NCI-H2227 treated with DMSO at 0.1 percent for 48 hours (cell line): Measurements from ENCODE around the gene NOS2.
A peak's percentile ranks its signal among the peaks of the same experiment; 100 is the strongest.
"Not testable (repeated sequence)": the region's sequence is repeated elsewhere in the genome, so short reads cannot be mapped to it uniquely, and the experiment has no call there.

Source experiments
- DNase-seq: peaks from one replicate; lab custom pipeline; 2025; lab: John Stamatoyannopoulos, UW

Gene NOS2

DNA sequence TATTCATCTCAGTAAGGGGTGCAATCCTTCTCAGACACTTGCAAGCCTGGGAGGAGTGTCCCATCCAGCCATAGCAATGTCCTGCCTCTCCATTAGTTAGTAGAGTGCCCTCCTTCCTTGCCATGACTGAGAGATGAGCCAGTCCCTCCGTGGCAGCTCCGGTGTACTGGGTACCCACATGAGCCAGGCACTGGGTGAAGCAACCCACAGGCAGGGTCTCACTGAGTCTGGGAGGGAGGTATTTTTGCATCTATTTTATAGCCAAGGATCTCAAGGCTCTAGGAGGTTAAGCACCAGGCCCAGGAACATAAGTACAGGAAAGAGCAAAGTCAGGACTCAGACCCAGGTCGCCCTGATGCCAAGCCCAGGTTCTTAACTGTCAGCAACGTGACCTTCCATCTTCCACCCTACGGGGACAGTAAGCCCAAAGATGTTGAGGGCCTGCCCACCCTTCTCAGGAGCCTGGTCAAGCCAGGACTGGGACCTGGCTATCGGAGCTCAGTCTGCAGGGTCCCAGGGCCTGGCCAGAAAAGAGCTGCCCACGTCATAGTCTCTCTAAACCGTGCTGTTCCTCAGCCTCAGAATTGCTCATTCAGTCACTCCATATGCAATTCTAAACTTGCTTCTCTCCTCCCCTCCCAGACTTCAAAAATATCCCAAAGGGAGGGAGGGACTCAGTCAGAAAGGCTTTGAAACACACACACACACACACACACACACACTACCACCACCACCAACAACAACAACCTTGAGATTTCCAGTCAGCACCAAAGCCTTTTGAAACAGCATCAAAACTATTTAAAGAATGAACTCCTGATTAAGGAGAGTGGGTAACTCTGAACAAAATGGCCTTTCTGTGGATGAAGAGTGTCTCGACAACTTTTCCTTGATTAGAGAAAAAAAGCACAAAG is 16.6 kb downstream of the NOS2 start:
- no peak for DNase-seq

DNA sequence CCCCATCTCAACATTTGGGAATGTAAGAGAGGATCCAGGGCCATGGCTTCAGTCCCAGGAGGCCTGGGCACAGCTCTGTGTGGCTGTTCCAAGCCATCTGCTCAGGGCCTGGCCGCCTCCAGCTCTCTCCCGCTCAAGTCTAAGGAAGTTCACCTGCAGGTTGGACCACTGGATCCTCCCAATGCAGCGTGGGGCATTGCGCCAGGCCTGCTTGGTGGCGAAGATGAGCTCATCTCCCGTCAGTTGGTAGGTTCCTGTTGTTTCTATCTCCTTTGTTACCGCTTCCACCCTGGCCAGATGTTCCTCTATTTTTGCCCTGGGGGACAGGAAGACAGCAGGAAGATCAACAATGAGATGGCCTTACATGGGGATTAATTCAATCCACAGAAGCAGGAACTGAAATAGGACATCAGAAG is 17.5 kb downstream of the NOS2 start:
- no peak for DNase-seq

DNA sequence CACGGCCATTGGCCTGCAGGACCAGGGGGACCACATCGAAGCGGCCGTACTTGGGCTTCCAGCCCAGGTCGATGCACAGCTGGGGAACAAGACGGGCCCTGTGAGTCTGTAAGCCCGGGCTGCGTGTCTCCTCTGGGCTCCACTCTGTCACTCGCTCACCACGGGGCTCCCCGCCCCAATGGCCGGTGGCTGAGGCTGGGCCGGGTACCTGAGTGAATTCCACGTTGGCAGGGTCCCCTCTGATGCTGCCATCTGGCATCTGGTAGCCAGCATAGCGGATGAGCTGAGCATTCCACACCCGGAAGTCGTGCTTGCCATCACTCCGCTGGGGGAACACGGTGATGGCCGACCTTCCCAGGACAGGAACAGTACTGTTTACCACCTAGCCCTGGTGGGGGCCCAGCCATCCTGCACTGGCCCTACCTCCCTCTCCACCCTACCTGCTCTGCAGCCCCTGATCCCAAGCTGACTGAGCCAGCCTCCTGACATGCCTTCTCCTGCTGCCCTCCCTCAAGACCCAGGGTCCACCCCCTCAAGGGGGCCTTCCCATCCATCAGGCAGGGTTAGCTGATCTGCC is 19.4 kb downstream of the NOS2 start:
- no peak for DNase-seq

- DNase-seq = no peak
These were observed 20.1 kb downstream of the NOS2 start for GRCh38 chr17:27780092-27780827.

DNA sequence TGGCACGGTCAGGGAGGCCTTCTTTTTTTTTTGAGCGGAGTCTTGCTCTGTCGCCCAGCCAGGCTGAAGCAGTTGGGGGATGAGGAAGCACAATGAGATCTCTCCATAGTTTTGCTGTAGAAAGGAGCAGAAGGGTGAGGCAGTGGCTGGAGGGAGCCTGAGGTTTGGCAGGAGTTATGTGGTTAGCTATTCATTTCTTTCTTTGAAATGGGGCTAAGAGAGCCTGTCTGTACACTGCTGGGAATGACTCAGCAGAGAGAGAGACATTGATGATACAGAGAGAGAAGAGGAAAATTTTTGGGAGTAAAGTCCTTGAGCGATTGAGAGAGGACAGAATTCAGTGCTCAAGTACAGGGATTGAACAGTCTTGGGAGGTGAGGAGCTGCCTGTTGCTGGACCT is 22.1 kb downstream of the NOS2 start:
- DNase-seq = no peak

- DNase-seq = no peak
These were observed 23.3 kb downstream of the NOS2 start for GRCh38 chr17:27776882-27777624.

GRCh38 chr17:27771586-27771985 is 28.7 kb downstream of the NOS2 start:
- no peak for DNase-seq

GRCh38 chr17:27770877-27771276 is 29.5 kb downstream of the NOS2 start:
- DNase-seq = no peak

GRCh38 chr17:27768858-27769410 is 31.4 kb downstream of the NOS2 start:
- DNase-seq = no peak

GRCh38 chr17:27766438-27766837 is 33.9 kb downstream of the NOS2 start:
- DNase-seq = no peak

- no peak for DNase-seq
These were observed 35.0 kb downstream of the NOS2 start for GRCh38 chr17:27765353-27765752.

GRCh38 chr17:27764589-27764988 is 35.7 kb downstream of the NOS2 start:
- no peak for DNase-seq

DNA sequence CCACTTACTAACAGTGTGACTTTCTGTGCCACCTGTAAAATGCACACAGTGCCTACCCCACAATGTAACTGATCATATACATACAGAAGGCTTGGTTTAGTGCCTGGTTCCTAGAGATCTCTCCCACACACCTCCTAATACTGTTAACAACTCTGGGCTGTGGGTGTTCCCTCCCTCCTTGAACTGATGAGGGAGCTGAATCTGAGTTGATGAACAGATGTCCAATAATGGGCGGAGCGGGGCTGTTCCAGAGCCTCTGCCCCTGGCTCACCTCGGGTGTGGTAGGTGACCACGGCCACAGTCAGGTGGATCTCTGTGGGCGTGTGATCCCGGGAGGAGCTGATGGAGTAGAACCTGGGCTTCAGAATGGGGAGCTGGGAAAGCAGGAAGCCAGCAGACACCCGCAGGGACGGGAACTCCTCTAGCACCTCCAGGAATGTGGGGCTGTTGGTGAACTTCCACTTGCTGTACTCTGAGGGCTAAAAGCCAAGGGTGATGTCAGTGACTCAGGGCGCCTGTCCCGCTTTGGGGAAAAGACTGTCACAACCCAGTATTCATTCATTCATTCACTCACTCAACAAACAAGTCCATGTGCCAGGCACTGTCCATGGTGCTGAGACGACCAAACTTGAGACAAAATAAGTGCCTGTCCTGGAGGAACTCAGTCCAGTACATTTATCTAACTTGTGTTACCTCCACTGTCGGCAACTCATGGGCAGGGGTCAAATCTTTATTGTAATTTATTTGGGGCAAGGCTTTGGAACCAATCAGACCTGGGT is 37.6 kb downstream of the NOS2 start:
- DNase-seq = no peak

DNA sequence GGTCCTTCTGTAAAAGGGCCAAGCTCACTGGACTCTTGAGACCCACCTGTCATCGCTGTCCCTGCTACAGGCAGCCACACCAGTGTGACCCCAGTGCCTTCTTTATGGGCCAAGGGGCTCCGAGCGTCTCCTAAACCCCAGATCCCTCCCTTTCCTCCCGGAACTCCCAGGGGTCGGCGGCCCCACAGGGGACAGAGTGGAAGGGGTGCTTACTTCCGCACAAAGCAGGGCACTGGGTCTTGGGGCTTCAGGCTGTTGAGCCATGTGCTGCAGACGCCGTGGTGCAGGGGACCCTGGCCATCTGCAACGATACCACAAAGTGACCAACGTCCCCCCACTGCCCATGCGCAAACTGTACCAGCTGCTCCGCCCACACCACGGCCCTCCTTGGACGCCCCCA is 39.4 kb downstream of the NOS2 start:
- DNase-seq = not testable (repeated sequence)

- peak; percentile 1 for DNase-seq
These were observed 40.1 kb downstream of the NOS2 start for GRCh38 chr17:27760069-27760885.

DNA sequence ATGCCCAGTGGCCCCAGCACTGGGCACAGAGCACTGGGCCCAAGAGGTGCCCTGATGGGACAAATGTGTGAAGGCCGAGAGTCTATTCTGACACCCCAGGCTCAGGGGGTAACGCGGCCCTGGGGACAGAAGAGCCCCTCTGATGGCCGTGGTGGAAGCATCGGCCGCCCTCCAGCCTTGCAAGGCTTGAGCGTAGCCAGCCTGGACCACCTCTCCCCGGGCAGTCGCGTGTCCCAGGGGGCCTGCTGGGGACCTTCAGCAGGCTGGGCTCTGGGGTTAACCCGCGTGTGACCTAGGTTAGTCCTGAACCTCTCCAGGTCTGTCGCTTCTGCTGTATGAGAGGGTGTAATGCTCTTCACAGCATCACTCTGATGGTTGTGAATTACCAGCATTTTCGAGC is 40.8 kb downstream of the NOS2 start:
- DNase-seq = no peak

DNA sequence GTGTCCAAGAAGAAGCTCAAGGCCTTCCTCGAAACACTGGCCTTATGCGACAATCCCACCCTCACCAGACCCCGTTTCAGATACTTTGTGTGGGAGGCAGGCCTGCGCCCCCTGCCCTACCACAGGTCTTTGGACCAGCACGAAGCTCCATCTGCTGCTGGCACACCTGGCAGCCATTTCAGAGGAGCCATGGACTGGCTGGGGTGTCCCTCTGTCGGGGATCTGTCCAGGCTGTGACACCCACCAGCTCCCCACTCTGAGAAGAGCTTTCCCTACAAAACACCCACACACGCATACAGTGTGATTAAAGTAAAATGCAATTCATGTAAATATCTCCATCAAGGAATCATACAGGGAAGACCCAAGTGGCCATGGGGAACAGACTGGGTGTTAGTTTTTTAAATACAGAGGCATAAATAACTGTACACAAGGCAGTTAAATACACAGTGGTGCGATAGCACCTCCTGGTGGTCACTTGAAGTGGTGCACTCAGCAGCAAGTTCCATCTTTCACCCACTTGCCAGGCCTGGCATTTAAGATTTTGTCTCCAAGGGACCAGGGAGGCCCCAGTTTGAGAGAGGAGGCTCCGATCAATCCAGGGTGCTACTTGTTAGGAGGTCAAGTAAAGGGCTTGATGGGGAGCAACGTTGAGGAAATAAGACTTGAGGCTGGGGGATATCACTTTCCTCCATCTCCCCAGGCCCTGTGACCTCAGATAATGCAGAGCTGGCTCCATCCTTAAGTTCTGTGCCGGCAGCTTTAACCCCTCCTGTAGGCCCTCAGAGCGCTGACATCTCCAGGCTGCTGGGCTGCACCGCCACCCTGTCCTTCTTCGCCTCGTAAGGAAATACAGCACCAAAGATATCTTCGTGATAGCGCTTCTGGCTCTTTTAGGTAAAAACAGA is 43.6 kb downstream of the NOS2 start:
- no peak for DNase-seq

DNA sequence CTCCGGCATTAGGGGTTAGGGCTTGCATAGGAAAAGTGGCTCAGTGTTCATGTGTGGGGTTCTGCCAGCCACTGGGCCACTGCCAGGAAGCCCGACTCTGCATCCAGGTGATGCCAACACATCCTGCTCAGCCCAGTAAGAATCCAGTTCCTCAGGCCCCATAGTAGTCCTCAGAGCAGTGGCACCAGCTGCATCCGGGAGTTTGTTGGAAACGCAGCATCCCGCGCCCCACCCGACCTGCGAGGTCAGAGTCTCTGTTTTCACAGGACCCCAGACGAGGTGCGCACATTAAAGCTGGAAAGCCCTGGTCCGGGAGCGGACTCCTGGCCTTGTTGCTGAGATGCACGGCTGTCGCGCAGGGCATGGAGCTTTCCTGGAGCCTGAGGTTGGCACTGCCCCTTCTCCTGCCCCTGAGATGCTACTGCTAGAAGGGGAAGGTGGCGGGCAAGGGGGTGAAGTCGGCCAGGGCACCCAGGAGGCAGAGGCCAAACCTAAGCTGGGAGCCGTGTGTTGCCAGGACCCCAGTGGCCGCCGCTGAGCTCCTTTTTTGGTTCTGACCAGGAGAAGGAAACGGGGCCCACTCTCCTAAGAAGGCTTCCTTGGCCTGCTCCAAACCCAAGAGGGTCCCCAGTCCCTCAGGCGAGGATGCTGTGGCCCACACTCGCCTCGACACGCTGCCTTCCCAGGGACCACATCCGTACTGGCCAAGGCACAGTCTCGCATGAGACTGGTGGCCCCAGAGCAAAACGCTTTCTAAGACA is 44.4 kb downstream of the NOS2 start:
- DNase-seq = no peak
